ENCODE data around the gene PCDHGA4. TPM values are rescaled to one million over a fixed set of nuclear protein-coding genes. Genes with fewer than 3 reads are reported as not detected.
A peak's percentile ranks its signal among the peaks of the same experiment; 100 is the strongest.
"Not testable (repeated sequence)": the region's sequence is repeated elsewhere in the genome, so short reads cannot be mapped to it uniquely, and the experiment has no call there.

PCDHGA4 gene
- total RNA-seq, 1 experiment from 2014 or later = 2.6 TPM

GRCh38 chr5:141397756-141398551, 43.1 kb downstream of the PCDHGA4 start, which contains the start of gene PCDHGB5:
PCDHGB5 (plus strand) TSS chr5:141397947; CDS start chr5:141398128, 181 bp downstream.
- H4K20me1 ChIP-seq (ENCODE audit: control insufficient read depth, insufficient read depth, insufficient read length); H3K4ac ChIP-seq (ENCODE audit: low read depth, low read length); H3K4me1 Mint-ChIP-seq; H4K91ac ChIP-seq (ENCODE audit: insufficient read length, low read depth, low read length); H3K27ac ChIP-seq (ENCODE audit: insufficient read length, low read depth, low read length); H3K27me3 ChIP-seq (ENCODE audit: insufficient read depth, low read length); H2BK5ac ChIP-seq (ENCODE audit: insufficient read length, low read length); H3K23me2 ChIP-seq (ENCODE audit: insufficient read length, low read depth, low read length, poor library complexity, severe bottlenecking); H3K79me1 ChIP-seq (ENCODE audit: insufficient read depth, low read depth, low read length, poor library complexity, severe bottlenecking); H3K4me2 ChIP-seq (ENCODE audit: insufficient read depth, insufficient read length, low read length); H3K79me2 ChIP-seq (ENCODE audit: insufficient read depth, low read length); H2BK15ac ChIP-seq (ENCODE audit: low read depth, low read length); H2BK120ac ChIP-seq (ENCODE audit: low read depth, low read length, poor library complexity, severe bottlenecking); H4K8ac ChIP-seq (replicated peaks; ENCODE audit: insufficient read length, low read depth, low read length); H2BK12ac ChIP-seq (ENCODE audit: insufficient read length, low read depth, low read length); H4K5ac ChIP-seq (ENCODE audit: insufficient read length, low read depth, low read length); H2AK5ac ChIP-seq (ENCODE audit: insufficient read length, low read length); H3K27ac Mint-ChIP-seq; H3K14ac ChIP-seq (ENCODE audit: insufficient read depth, low read length); H2AFZ ChIP-seq (ENCODE audit: low read length); H3K9ac ChIP-seq (ENCODE audit: extremely low read depth, insufficient read length, low read length); H3K27me3 Mint-ChIP-seq (ENCODE audit: low read depth); H3K23ac ChIP-seq (ENCODE audit: insufficient read length, low read depth, low read length); H3K56ac ChIP-seq (ENCODE audit: insufficient read length, low read depth, low read length); H2BK20ac ChIP-seq (ENCODE audit: low read depth, low read length, poor library complexity, severe bottlenecking); H3K18ac ChIP-seq (ENCODE audit: insufficient read length, low read depth, low read length); H3K4me1 ChIP-seq (ENCODE audit: insufficient read depth, low read length); H3T11ph ChIP-seq (ENCODE audit: low read length): not testable (repeated sequence)
- Mint-ChIP-seq H3K9me3 (peaks cover 54 to 72% of the 10 kb centered on the region in 2 experiments), H3K36me3 (ENCODE audit: insufficient read depth in 1 of 3, low read depth in 3 of 3) (peaks cover 26 to 51% (median 50%) of the 10 kb centered on the region in 3 experiments), H3K4me3 (peak within 1 kb of the TSS in 1 of 2 experiments; percentile 57; a peak in 2 of 5 replicates)
- TF ChIP-seq CTCF (conservative IDR thresholded peaks at IDR 0.05) = peak; percentile 61
- H3K9me3 ChIP-seq (ENCODE audit: control insufficient read depth, low read depth, low read length) = peaks cover 36% of the 10 kb centered on the region
- peak; percentile 47 for DNase-seq
- no CpG with 5 or more reads among the region's 43 CpGs for WGBS (ENCODE audit: extremely low coverage, insufficient read length, low lambda C conversion rate)

All from H9 (cell line).